ENCODE results near the gene TSPEAR.

DNA sequence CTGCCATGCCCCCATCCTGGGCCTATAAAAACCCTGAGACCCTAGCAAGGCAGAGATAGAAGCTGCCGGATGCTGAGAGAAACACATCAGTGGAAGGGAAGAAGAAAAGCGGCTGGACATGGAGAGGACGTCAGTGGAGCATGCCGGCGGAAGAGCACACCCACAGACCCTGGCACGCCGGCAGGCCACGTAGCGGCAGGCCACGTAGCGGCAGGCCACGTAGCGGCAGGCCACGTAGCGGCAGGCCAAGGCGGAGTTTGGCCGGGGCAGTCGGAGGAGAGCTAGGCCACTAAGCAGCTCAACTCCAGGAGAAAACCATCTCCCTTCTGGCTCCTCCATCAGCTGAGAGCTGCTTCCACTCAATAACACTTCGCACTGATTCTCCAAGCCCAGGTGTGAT, 221.0 kb downstream of the TSPEAR start:
- TF ChIP-seq, protein P1, sequence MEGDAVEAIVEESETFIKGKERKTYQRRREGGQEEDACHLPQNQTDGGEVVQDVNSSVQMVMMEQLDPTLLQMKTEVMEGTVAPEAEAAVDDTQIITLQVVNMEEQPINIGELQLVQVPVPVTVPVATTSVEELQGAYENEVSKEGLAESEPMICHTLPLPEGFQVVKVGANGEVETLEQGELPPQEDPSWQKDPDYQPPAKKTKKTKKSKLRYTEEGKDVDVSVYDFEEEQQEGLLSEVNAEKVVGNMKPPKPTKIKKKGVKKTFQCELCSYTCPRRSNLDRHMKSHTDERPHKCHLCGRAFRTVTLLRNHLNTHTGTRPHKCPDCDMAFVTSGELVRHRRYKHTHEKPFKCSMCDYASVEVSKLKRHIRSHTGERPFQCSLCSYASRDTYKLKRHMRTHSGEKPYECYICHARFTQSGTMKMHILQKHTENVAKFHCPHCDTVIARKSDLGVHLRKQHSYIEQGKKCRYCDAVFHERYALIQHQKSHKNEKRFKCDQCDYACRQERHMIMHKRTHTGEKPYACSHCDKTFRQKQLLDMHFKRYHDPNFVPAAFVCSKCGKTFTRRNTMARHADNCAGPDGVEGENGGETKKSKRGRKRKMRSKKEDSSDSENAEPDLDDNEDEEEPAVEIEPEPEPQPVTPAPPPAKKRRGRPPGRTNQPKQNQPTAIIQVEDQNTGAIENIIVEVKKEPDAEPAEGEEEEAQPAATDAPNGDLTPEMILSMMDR (conservative IDR thresholded peaks at IDR 0.05 in 1 of 2, IDR thresholded peaks at IDR 0.05 in 1 of 2; ENCODE audit: low read depth in 1 of 2, low read length in 2 of 2) = no peak
- no peak for TF ChIP-seq EZH2 (IDR thresholded peaks at IDR 0.05; ENCODE audit: low read length, missing control alignments)

Data from fibroblast of lung (primary cell).